ENCODE results near the gene GIN1. TPM values are rescaled to one million over a fixed set of nuclear protein-coding genes. Genes with fewer than 3 reads are reported as not detected.

Gene GIN1
- total RNA-seq, 2 experiments from 2014 or later, result 3.9 to 5.8 TPM

DNA sequence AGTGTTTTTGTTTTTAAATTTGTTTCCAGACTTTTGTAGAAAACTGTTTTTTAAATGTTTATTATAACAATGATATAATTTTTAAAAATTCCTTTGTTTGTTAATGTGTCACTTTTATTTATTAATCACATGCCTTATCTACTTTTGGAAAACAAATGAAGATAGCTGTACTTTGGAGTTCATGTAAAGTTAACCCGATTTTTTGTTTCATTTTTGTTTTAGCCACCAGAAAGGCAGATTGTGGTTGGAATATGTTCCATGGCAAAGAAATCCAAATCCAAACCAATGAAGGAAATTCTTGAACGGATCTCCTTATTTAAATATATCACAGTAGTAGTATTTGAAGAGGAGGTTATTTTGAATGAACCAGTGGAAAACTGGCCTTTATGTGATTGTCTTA is 13.3 kb upstream of the GIN1 start:
- Histone ChIP-seq H3K4me2 (ENCODE audit: low read length) (no peak overlapping the region), H3K79me2 (ENCODE audit: insufficient read depth, low read depth, low read length) (peaks cover 14% of the 10 kb centered on the region; the same call in 1 of the 2 replicates), H3K9me3 (ENCODE audit: low read length) (no peaks in the 10 kb centered on the region), H3K36me3 (ENCODE audit: insufficient read depth, low read length) (peaks cover 55% of the 10 kb centered on the region), H3K4me3 (ENCODE audit: low read depth, low read length, poor library complexity, severe bottlenecking) (no peak overlapping the region), H3K4me1 (ENCODE audit: insufficient read depth, low read length, poor library complexity, severe bottlenecking) (no peaks in the 10 kb centered on the region), H3K27ac (ENCODE audit: low read depth, low read length, poor library complexity, severe bottlenecking) (no peak overlapping the region), H3K9me2 (ENCODE audit: insufficient read depth, low read length) (no peaks in the 10 kb centered on the region; the same call in 1 of the 2 replicates), H4K20me1 (ENCODE audit: insufficient read depth, low read length) (no peaks in the 10 kb centered on the region), H2AFZ (ENCODE audit: low read length) (no peak overlapping the region)
- TF ChIP-seq EZH2phosphoT487 (IDR thresholded peaks at IDR 0.05; ENCODE audit: borderline replicate concordance, low read depth, low read length) (no peak), CTCF (conservative IDR thresholded peaks at IDR 0.05; ENCODE audit: low read length) (no peak)
- DNase-seq (ENCODE audit: low spot score), result no peak
- CTCF ChIA-PET (ENCODE audit: unreplicated experiment), result interaction anchor here (0.5 kb wide), 1 partner anchor 30 kb away, joined by 3 read pairs; no protein-coding TSS in a partner anchor
- POLR2A ChIA-PET, result interaction anchor here (0.7 to 2.0 kb wide), 3 partner anchors 8 to 13 kb away, joined by 3 to 7 read pairs (median 5); partner anchors contain the start of genes GIN1 and PPIP5K2
- no TSS peak for BruUV-seq (replicated peaks)
- intact Hi-C loops (cut with micrococcal nuclease; ENCODE audit: unreplicated experiment), result no loop called here

DNA sequence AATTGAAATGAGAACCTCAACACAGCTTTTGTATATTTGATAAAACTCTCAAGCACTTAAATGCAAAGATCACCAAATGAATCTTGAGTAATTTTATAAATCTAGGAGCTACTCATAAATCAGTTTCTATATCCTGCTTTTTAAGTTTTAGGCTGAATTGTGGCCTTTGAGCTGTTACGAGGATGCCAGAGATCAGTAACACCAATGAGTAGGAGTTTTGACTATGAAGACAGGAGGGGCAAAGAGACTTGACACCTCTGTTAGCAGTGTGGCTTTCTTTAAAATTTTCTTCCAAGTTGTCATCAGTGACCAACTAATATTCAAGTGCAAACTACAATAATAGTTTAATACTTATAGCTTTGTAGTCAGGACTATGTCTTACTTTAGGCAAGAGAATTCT is 12.7 kb upstream of the GIN1 start:
- Histone ChIP-seq H3K9me3 (ENCODE audit: low read length) (no peaks in the 10 kb centered on the region), H3K4me1 (ENCODE audit: insufficient read depth, low read length, poor library complexity, severe bottlenecking) (no peaks in the 10 kb centered on the region), H3K4me3 (ENCODE audit: low read depth, low read length, poor library complexity, severe bottlenecking) (no peak overlapping the region), H4K20me1 (ENCODE audit: insufficient read depth, low read length) (0 out of 2 replicates have a peak, but pooled peaks cover under 1% of the 10 kb centered on the region), H3K9me2 (ENCODE audit: insufficient read depth, low read length) (no peaks in the 10 kb centered on the region; the same call in 1 of the 2 replicates), H2AFZ (ENCODE audit: low read length) (no peak overlapping the region), H3K36me3 (ENCODE audit: insufficient read depth, low read length) (peaks cover 51% of the 10 kb centered on the region), H3K27ac (ENCODE audit: low read depth, low read length, poor library complexity, severe bottlenecking) (no peak overlapping the region), H3K79me2 (ENCODE audit: insufficient read depth, low read depth, low read length) (peaks cover 19% of the 10 kb centered on the region; the same call in 1 of the 2 replicates), H3K4me2 (ENCODE audit: low read length) (no peak overlapping the region)
- CTCF ChIA-PET (ENCODE audit: unreplicated experiment), result interaction anchor here (0.5 kb wide), 1 partner anchor 30 kb away, joined by 3 read pairs; no protein-coding TSS in a partner anchor
- BruUV-seq (replicated peaks), result no TSS peak
- intact Hi-C loops (cut with micrococcal nuclease; ENCODE audit: unreplicated experiment), result no loop called here
- DNase-seq (ENCODE audit: low spot score), result no peak
- POLR2A ChIA-PET, result interaction anchor here (0.7 to 2.0 kb wide), 4 partner anchors 9 to 139 kb away, joined by 3 to 7 read pairs (median 4); partner anchors contain the start of genes GIN1 and PPIP5K2
- TF ChIP-seq CTCF (conservative IDR thresholded peaks at IDR 0.05; ENCODE audit: low read length), result no peak
- TF ChIP-seq EZH2phosphoT487 (IDR thresholded peaks at IDR 0.05; ENCODE audit: borderline replicate concordance, low read depth, low read length), result no peak

DNA sequence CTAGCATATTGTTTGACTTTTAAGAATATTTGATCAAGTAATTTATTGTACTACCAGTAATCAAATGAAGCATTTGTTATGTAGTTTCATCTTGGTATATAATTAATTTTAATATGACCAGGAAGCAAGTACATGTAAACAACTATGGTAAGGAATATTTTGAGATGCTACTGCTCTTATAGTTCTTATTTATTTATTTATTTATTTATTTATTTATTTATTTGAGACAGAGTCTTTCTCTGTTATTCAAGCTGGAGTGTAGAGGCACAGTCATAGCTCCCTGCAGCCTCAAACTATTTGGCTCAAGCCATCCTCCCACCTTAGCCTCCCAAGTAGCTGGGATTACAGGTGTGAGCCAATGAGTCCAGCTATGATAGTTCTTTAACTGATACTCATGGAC is 8.3 kb upstream of the GIN1 start:
- BruUV-seq (replicated peaks), result no TSS peak
- Histone ChIP-seq H3K4me3 (ENCODE audit: low read depth, low read length, poor library complexity, severe bottlenecking) (no peak overlapping the region), H3K79me2 (ENCODE audit: insufficient read depth, low read depth, low read length) (peaks cover 50% of the 10 kb centered on the region), H3K9me3 (ENCODE audit: low read length) (no peaks in the 10 kb centered on the region), H4K20me1 (ENCODE audit: insufficient read depth, low read length) (0 out of 2 replicates have a peak, but pooled peaks cover 5% of the 10 kb centered on the region), H3K27ac (ENCODE audit: low read depth, low read length, poor library complexity, severe bottlenecking) (no peak overlapping the region), H3K4me1 (ENCODE audit: insufficient read depth, low read length, poor library complexity, severe bottlenecking) (no peaks in the 10 kb centered on the region), H3K4me2 (ENCODE audit: low read length) (no peak overlapping the region), H3K9me2 (ENCODE audit: insufficient read depth, low read length) (no peaks in the 10 kb centered on the region; the same call in 1 of the 2 replicates), H3K36me3 (ENCODE audit: insufficient read depth, low read length) (peaks cover 43% of the 10 kb centered on the region), H2AFZ (ENCODE audit: low read length) (no peak overlapping the region)
- TF ChIP-seq EZH2phosphoT487 (IDR thresholded peaks at IDR 0.05; ENCODE audit: borderline replicate concordance, low read depth, low read length) (no peak), CTCF (conservative IDR thresholded peaks at IDR 0.05; ENCODE audit: low read length) (no peak)
- intact Hi-C loops (cut with micrococcal nuclease; ENCODE audit: unreplicated experiment), result no loop called here
- POLR2A ChIA-PET, result interaction anchor here (0.7 to 0.9 kb wide), 2 partner anchors 8 to 73 kb away, joined by 3 to 4 read pairs; partner anchors contain the start of genes GIN1 and PPIP5K2
- DNase-seq (ENCODE audit: low spot score), result no peak
- CTCF ChIA-PET (ENCODE audit: unreplicated experiment), result no interaction called here

All from OCI-LY7 (cell line).